ENCODE data around the gene ABL2. TPM values are rescaled to one million over a fixed set of nuclear protein-coding genes. Genes with fewer than 3 reads are reported as not detected.
"Not testable (repeated sequence)": the region's sequence is repeated elsewhere in the genome, so short reads cannot be mapped to it uniquely, and the experiment has no call there.

ABL2 gene
- total and polyA plus RNA-seq, 8 donors = 10.5 to 33.4 (median 11.6) TPM

GRCh38 chr1:179247923-179248322 lies 18.4 kb upstream of the ABL2 start:
- no peak for TF ChIP-seq CTCF (IDR thresholded peaks at IDR 0.05)
- DNase-seq (no peak), ATAC-seq (no peak)
- Histone ChIP-seq H3K9me3 (no peaks in the 10 kb centered on the region), H3K4me3 (no peak overlapping the region), H3K27ac (no peak overlapping the region), H3K36me3 (no peaks in the 10 kb centered on the region), H3K4me1 (no peaks in the 10 kb centered on the region), H3K27me3 (no peaks in the 10 kb centered on the region)
- intact Hi-C loops (cut with DNase I) = no loop called here

GRCh38 chr1:179245426-179245825 lies 15.9 kb upstream of the ABL2 start:
- H3K4me3 ChIP-seq; H3K36me3 ChIP-seq; intact Hi-C loops (cut with DNase I); H3K27ac ChIP-seq; DNase-seq; ATAC-seq; H3K9me3 ChIP-seq; H3K27me3 ChIP-seq; H3K4me1 ChIP-seq: not testable (repeated sequence)

GRCh38 chr1:179241530-179242097 lies 12.1 kb upstream of the ABL2 start:
- H3K4me1 ChIP-seq = no peaks in the 10 kb centered on the region
- no peak for ATAC-seq
- H3K27ac ChIP-seq = no peak overlapping the region
- no peaks in the 10 kb centered on the region for H3K27me3 ChIP-seq
- no peak for DNase-seq
- intact Hi-C loops (cut with DNase I) = no loop called here
- H3K36me3 ChIP-seq = no peaks in the 10 kb centered on the region
- no peaks in the 10 kb centered on the region for H3K9me3 ChIP-seq
- no peak for TF ChIP-seq CTCF (IDR thresholded peaks at IDR 0.05)
- no peak overlapping the region for H3K4me3 ChIP-seq

- no peak for DNase-seq
- Histone ChIP-seq H3K9me3 (no peaks in the 10 kb centered on the region), H3K4me1 (no peaks in the 10 kb centered on the region), H3K27me3 (no peaks in the 10 kb centered on the region), H3K27ac (no peak overlapping the region), H3K36me3 (no peaks in the 10 kb centered on the region), H3K4me3 (no peak overlapping the region)
- ATAC-seq = no peak
- TF ChIP-seq CTCF (IDR thresholded peaks at IDR 0.05) = no peak
- intact Hi-C loops (cut with DNase I) = no loop called here
Measured at GRCh38 chr1:179237222-179237621, 7.7 kb upstream of the ABL2 start.

GRCh38 chr1:179234863-179235262 lies 5.4 kb upstream of the ABL2 start:
- Histone ChIP-seq H3K4me1 (peaks cover 0 to 8% of the 10 kb centered on the region in 2 donors), H3K9me3 (no peaks in the 10 kb centered on the region), H3K4me3 (no peak overlapping the region), H3K27ac (no peak overlapping the region), H3K36me3 (no peaks in the 10 kb centered on the region), H3K27me3 (no peaks in the 10 kb centered on the region)
- ATAC-seq (no peak), DNase-seq (no peak)
- intact Hi-C loops (cut with DNase I) = no loop called here
- no peak for TF ChIP-seq CTCF (IDR thresholded peaks at IDR 0.05)

GRCh38 chr1:179231923-179232322 lies 2.4 kb upstream of the ABL2 start:
- H3K27ac ChIP-seq = no peak overlapping the region

More at GRCh38 chr1:179231923-179232322, 2.4 kb upstream of the ABL2 start:
- no peaks in the 10 kb centered on the region for H3K27me3 ChIP-seq
- ATAC-seq = no peak
- no peak for DNase-seq
- no peak overlapping the region for H3K4me3 ChIP-seq
- peaks cover 6 to 29% of the 10 kb centered on the region in 2 donors for H3K4me1 ChIP-seq
- TF ChIP-seq CTCF (IDR thresholded peaks at IDR 0.05) = no peak
- H3K9me3 ChIP-seq = no peaks in the 10 kb centered on the region
- intact Hi-C loops (cut with DNase I) = no loop called here
- H3K36me3 ChIP-seq = no peaks in the 10 kb centered on the region

Measured in left lung (tissue), 10 donors.